ENCODE results near the gene PSPH.
"Not testable (repeated sequence)": the region's sequence is repeated elsewhere in the genome, so short reads cannot be mapped to it uniquely, and the experiment has no call there.

PSPH gene

GRCh38 chr7:56074371-56074791 is 23.1 kb upstream of the PSPH start:
- H3K27ac ChIP-seq, result peak overlapping the region; percentile 75
- peak; percentile 98 for TF ChIP-seq CTCF (conservative IDR thresholded peaks at IDR 0.05)

GRCh38 chr7:56066376-56066775 is 15.1 kb upstream of the PSPH start:
- not testable (repeated sequence) for H3K27ac ChIP-seq

- peak within 1 kb of the TSS; percentile 96 for H3K27ac ChIP-seq
- TF ChIP-seq CTCF (conservative IDR thresholded peaks at IDR 0.05), result peak; percentile 26; the same call in 1 of the 2 replicates
These were observed 12.8 kb upstream of the PSPH start, which contains the start of gene SUMF2 for GRCh38 chr7:56063882-56064625. Gene SUMF2 (plus strand): TSS chr7:56064286. CDS start chr7:56064312, 26 bp downstream.

GRCh38 chr7:56063500-56063881 is 12.2 kb upstream of the PSPH start:
- TF ChIP-seq CTCF (conservative IDR thresholded peaks at IDR 0.05), result no peak

GRCh38 chr7:56062382-56062781 is 11.1 kb upstream of the PSPH start:
- peak overlapping the region; percentile 96 for H3K27ac ChIP-seq
- TF ChIP-seq CTCF (conservative IDR thresholded peaks at IDR 0.05), result no peak

More at GRCh38 chr7:56063500-56063881, 12.2 kb upstream of the PSPH start:
- H3K27ac ChIP-seq, result peak overlapping the region; percentile 96

GRCh38 chr7:56053993-56054392 is 2.7 kb upstream of the PSPH start:
- H3K27ac ChIP-seq, result peak overlapping the region; percentile 95; the same call in 1 of the 2 replicates
- TF ChIP-seq CTCF (conservative IDR thresholded peaks at IDR 0.05), result no peak

- H3K27ac ChIP-seq, result peak overlapping the region; percentile 95; the same call in 1 of the 2 replicates
- no peak for TF ChIP-seq CTCF (conservative IDR thresholded peaks at IDR 0.05)
These were observed 2.1 kb upstream of the PSPH start for GRCh38 chr7:56053379-56053778.

GRCh38 chr7:56051053-56051338 is 248 bp downstream of the PSPH start:
- TF ChIP-seq CTCF (conservative IDR thresholded peaks at IDR 0.05), result no peak
- peak overlapping the region; percentile 95 for H3K27ac ChIP-seq
